GM19043 (cell line): ENCODE results near the gene MAML3.

ENCODE experiments used
- ATAC-seq: cut with Tn5 transposase; IDR thresholded peaks from one replicate; pipeline ENCODE4 v1.9.1; 2021; ENCODE audit warnings: low read depth; ENCODE audit not compliant: unreplicated experiment

Gene MAML3

DNA sequence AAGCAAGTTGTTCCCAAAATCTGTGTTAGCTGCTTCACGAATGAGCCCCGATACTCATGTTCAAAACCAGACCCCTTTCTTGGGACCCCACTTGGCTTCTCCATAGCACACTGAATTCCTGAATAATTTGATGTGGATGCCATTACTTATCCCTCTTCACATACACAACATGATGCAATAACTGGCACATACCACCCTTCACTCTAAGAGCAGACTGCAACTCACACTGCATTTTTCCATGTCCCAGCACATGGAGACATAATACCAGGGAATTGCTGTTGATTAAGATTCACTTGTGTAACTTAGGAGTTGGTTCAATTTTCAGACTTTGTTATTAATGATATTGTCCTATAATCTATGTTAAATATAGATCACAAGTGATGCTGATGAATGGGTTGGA is 213.4 kb downstream of the MAML3 start:
- ATAC-seq, result no peak

DNA sequence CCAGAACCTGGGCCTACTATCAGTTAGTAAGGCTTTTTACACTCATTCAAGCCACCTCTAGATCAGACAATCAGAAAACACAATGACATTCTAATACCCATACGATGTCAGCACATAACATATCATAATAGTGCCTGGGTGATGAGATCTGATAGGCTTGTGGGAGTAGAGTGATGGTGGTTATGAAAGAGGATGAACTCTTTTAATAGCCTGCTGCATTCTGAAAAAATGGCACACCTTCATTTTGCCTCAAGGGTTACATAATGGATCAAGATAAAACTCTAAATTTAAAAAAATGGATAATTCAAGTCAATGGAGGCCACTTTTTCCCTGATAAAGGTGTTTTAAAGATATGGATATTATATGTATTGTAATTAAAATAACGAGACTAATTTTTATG is 215.6 kb downstream of the MAML3 start:
- no peak for ATAC-seq

DNA sequence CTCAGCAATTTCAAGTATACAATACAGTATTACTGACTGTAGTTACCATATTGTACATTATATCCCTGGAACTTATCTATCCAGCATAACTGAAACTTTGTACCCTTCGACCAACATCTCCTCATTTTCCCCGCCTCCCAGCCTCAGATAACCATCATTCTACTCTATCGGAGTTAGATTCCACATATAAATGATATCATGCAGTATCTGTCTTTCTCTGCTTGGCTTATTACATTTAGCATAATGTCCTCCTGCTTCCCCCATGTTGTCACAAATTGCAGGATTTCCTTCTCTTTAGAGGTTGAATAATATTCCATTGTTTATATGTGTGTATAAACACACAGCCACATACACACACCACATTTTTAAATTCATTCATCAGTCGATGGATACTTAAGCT is 218.1 kb downstream of the MAML3 start:
- no peak for ATAC-seq

DNA sequence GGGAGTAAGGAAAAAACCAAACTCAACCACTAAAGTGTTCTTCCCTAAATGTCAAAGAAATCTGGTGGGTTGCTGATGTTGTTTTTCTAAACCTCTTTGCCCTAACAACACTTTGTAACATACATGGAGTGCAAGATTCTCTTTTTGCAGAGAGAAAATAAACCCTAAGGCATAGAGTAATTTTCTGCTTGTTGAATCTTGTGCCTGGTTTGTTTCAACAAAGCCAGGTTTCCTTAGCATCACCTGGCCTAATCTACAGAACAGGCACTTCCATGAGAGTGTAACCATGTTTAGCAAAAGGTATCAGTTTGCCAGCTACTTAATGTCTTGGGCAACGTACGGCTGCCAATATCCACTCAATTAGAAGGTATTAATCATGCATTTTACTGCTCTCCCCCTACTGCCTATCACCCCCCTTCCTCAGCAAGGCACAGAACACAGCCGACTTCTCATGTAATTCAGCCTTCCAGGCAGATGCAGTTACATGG is 219.2 kb downstream of the MAML3 start:
- no peak for ATAC-seq

DNA sequence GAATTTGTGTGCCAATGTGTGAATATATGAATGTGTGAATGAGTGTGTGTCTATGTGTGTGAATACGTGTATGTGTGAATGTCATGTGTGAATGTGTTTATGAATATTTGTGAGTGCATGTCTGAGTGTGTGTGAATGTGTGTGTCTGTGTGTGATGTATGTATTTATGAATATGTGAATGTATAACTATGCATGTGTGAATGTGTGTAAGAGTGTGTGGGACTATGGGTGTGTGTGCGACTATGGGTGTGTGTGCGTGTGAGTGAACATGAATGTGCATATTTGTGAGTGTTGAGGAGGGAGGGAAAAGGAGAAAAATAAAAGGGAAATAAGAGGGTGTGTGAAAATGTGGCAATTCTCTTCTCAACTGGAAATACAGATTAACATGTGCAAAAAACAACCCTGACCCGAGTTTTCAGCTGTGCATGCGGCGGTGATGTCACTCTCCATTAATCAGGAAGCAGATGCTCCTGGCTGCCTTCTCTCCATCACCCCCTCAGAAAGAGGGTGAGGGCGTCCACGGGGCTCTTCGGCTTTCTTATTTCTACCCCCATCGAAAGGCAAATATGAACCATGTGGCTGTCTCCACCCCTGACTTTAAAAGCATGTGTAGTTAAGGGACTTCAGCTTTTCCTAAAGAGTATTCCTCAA is 219.8 kb downstream of the MAML3 start:
- no peak for ATAC-seq

DNA sequence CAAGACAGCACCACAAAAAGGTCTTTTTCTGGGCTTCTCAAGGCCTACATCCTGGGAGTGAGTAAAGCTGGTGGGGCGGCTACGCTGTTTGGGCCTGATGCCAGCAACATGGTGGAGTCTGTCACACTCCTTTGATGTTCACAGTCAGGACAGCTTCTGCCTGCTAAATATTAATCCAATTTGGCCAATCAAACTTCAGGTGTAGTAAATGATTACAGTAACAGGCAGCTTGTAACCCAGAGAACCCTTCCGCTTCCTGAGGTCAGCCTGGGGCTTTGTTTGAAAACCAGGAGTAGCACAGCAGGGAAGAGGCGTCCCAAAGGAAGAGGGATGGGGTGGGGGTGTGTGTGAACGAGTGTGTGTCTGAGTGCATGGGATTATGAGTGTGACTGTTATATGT is 220.4 kb downstream of the MAML3 start:
- ATAC-seq, result no peak

DNA sequence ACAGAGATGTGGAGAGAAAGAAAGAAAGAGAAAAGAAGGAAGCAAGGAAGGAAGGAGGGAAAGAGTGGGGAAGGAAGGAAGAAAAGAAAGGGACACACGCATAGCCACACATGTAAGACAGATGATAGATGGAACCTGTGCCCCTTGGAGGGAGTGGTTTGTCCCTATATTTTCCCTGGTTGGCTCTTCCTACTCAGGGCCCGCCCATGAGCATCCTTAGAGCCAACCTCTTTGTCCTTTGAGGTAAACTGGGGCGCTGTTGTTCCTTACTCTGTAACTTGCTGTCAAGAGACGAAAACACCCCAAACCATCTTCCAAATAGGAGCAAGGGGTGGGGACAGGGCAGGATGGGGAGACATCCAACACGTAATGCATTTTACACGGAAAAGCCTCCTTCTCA is 220.9 kb downstream of the MAML3 start:
- no peak for ATAC-seq

DNA sequence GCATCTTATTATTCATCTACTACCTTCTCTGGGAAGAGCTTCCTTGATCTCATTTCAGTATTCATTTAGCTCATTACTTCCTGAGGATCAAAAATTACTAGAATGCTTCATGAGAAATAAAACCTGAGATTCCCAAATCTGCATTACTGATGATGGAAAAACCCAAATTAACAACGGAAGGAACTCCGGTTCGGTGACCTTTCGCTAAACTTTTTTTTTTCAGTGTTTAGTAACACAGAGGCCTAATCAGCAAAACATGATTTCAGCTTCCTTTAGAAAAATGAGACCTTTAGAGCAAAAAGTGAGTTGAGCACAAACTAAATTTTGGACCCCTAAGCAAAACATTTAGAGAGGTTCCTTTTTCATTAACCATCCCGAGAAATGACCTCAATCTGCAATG is 229.2 kb downstream of the MAML3 start:
- ATAC-seq, result no peak

DNA sequence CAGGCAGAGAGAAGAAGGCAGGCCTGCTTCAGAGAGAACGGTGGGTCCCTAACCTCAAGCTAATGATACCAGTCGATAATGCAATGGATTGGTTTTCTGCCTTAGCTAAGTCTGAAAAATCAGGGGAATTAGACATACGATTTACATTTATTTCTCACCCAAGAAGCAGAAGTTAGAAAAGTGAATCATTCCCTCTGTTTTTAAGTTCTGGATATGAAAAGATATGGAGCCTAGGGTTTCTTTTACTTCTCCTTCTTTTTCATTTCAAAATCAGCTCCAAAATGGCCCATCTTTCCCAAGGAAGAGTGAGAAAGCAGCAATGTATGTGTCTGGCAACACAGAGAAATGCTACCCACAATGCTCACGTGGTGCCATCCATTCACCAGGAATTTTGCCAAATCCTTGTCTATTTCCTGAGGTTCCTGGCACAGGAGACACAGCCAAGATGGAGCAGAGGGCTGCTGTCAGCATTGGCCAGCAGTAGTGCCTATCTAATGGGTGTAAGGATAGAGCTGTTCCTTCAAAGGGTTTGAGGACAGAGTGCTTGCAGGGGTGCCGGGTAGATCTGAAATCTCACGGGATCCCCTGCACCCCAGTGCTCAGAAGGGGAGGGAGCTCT is 231.5 kb downstream of the MAML3 start:
- no peak for ATAC-seq

DNA sequence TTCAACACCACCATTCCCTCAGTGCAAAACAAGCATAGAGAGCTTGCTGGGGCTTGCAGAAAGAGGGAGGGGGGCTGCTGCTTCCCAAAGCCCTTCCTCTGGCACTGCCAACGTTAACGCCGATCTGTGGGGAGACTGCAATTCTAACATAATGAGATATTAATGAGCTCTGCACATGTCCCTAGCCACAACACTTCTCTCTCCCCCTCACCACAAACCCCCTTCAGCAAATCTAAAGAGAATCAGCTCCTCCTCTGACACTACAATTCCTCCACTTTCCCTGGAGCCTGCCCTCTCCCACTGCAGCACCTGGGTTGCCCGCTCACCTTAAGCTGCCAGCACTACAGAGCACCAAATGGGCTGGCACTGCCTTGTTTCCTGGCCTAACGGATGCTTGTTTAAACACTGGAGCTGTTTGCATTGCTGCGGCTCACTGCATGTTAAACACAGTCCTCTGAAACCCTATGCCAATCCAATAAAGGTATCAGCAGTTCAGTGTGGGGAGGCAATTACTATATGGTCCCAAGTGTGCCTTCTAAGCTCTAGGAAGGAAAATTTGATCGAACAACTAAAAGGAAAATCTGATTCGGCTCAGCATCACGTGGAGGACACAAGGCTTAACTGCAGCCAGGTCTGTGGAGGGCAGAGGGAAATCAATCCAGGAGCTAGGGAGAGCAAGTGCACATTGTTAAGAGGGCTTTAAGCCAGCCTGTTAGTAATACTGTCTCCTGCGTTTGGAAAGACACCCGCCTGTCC is 232.4 kb downstream of the MAML3 start:
- ATAC-seq, result no peak

DNA sequence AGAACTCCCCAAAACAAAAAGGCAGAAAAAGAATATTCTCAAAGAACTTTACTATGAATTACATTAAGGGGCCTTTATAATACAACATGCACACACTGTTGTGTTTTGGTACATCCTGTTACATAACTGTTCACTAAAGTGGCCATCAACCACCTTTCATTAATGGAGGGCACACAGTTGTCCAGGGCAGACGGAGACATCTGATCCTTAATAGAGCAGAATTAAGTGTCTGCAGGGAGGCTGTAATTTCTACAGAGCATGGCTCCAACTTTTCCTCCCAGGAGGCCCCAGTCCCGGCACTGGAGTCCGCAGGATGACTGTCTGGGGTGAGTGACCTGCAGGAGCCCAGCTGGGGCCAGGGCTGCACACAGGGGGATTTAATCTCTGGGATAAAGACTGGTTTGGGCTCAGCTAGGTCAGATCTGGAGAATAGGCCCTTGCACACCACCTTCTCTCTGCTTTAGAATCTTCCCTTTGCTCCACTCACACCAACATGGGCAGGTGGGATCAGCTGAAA is 233.4 kb downstream of the MAML3 start:
- ATAC-seq, result no peak

DNA sequence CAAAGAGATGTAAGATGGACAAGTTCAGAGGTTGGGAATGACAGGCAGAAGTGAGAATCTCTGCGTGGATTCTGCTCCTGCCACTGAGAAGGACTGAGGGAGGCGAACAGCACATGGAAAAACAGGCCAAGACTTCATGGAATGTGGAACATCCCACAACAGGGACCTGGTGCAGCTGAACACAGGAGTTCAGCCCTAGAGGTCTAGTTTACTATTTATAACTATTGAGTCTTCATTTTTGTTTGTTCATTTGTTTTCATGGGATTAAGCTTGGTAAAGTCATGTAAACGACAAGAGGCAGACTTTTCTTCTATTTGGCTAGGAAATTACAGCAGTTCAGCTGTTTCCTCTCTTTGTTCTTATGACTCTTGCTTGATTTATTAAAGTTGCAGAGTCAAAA is 234.5 kb downstream of the MAML3 start:
- ATAC-seq, result no peak

DNA sequence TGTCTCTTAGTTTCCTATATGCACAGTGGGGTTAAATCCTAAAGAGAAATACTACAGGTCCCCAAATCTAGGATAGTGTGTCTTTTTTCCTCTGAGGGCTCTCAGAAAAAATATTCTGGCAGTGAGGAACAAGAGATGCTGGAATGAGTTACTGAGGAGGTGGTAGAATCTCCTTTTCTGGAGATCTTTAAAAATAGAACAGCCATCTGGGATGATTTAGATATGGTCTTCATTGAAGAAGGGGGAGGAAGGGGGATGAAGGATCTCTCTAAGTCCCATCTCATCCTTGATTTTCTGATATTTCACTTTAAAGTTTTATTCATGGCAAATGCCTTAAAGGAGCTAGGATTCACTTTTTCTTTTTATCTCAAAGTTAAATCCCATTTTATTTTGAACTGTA is 235.0 kb downstream of the MAML3 start:
- no peak for ATAC-seq

DNA sequence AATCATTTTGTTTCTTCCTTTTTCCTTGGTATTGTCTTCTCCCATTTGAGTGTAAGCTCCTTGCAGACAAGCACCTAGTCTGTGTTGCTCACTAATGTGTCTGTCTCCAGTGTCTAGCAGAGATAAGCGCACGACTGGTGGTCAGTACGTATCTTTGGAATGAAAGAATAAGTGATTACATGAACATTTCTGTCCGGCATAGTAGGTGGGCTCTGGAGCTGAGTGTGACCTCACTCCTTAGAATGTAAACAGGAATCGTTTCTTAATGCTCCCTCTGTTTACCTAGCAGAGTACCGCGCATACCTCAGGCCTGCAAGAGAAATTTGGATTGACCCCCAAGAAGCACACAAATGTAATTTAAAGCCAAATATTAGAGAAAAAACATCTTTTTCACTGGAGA is 235.4 kb downstream of the MAML3 start:
- ATAC-seq, result no peak

DNA sequence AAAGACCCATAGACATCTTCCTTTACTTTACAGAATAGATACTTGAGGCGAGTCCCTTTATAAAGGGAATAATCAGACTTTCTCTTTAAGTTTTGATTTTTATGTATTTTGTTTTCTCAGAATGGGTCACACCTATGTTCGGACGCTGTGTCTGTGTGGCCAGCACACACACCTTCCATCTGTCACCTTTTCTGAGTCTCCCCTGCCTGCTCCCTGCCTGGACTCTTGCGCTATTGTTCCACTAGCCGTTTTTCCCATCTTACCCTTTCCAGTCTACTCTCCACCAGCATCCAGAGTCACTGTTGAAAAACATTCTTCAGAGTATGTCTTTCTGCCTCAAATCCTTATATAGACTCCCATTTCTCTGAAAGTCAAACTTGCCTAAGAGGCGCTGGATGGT is 236.1 kb downstream of the MAML3 start:
- ATAC-seq, result no peak

DNA sequence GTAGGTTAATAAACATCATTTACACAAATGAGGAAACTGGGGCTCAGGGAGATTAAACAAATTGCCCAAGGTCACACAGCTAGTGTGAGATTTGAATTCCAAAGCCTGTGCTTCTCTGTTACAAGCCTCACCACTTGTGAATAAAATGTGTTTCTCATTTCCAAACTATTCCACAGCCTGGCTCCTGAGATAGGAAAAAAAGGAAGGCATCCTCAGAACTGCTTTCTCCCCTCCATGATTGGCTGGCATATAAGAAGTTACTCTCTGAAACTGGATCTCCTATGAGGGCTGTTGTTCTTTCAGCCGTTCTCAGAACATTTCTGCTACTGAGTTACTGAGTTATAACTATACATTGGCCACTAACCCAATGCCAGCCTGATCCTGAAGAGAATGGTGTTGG is 237.9 kb downstream of the MAML3 start:
- ATAC-seq, result no peak

DNA sequence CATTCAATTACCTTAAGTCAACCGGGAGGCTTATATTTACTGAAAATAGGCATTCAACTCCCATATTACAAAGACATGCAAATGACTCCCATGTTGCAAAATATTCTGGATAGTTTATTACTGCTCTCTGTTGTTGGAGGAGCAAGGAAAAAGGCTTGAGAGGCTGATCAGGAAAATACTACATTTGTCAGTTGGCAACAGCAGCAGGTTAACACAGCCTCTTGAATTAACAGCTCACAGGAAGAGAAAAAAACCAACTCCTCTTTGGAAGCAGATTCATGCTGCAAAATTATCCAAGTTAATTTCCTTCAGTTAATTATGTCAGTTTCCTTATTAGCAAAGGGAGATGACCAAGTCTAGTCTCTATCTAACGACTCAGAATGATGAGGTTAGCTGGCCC is 238.9 kb downstream of the MAML3 start:
- no peak for ATAC-seq

DNA sequence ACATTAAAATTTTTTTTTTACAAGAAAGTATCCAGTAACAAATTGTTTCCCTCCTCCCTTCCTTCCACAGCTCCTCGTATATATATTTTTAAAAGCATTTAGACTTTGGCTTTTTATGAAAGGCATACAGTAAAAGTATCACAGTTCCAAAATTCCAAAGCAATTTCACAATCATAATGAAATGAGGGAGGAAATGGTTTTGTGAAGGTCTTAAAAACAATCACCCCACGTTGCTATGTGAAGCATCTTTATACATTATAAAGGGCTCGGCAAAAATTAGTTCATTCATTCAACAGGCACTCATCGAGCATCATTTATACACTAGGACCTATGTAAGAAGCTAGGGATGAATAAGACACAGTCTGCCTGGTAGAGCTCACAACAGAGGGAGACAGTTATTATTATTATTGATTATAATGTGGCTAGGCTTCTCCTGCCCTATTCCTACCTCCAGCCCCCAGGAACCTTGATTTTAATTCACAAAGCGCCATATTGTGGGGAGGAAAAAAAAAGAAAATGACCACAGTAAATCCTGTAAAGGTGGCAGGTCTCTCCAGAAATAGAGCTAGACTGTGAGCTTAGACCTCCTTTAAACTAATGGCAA is 239.9 kb downstream of the MAML3 start:
- ATAC-seq, result no peak

DNA sequence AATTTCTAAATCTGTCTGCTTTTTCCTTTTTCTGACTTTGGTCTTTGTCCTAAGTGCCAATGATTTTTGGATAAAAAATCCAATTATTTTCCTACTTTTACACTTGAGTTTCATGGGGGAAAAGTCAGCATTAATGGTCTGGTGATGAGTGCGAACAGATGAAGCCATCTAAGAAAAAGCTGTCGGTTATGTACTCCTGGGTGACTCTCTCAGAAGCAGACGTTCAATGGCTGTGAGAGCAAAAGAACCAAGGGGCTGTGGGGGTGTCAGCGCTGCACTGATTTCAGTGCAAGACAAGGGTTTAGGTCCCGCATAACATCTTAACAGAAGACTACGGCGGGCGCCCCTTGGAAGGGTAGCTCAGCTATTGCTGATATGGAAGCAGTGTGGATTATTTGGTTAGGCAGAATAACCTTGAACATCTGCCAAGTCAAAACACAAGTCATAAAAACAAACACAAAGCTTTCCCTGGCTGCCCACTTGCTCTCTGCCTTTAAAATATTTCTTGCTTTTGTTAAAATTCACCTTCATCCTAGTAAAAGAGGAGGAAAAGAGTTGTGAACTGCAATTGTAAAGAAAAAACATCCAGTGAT is 240.5 kb downstream of the MAML3 start:
- ATAC-seq, result no peak

DNA sequence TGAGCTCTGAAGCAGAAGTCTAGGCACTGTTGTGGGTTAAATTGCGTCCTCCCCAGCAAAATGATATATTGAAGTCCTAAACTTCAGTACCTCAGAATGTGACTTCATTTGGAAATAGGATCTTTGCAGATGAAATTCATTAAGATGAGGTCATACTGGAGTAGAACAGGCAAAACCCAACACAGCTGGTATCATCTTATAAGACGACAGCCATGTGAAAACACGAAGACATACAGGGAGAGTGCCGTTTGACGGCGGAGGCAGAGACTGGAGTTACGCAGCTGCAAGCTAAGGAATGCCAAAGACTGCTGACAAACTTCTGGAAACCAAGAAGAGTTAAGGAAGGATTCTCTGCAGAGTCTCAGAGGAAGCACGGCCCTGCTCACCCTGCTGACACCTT is 241.5 kb downstream of the MAML3 start:
- no peak for ATAC-seq

DNA sequence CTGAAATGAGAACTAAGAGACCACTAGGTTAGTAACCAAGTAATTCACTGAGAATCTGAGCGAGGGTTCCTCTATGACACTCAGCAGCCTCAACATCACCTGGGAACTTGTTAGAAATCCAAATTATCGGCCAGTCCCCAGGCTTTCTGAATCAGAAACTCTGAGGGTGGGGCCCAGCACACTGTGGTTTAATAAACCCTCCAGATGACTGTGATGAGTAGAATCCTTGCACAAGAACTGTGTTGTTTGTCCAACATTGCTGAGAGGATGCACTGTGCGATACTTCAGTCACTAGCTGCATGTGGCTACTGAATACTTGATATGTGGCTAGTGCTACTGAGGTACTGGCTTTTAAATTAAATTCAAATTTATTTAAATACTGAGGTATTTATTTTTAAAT is 243.9 kb downstream of the MAML3 start:
- no peak for ATAC-seq
